Activated CD4-positive, alpha-beta T cell treated with anti-CD3 and anti-CD28 coated beads, Interleukin-2, amount 10 ng/mL, durations not matched to agents 7 days and 5 days (primary cell): ENCODE data around the gene MORN4. TPM values are rescaled to one million over a fixed set of nuclear protein-coding genes. Genes with fewer than 3 reads are reported as not detected.
"Not testable (repeated sequence)": the region's sequence is repeated elsewhere in the genome, so short reads cannot be mapped to it uniquely, and the experiment has no call there.

Experiments
- CTCF ChIA-PET: fragments of 350-600 bp; sonication (Branson Sonifier 250); formaldehyde crosslinking; loops from one replicate; lab custom pipeline; 2021; ENCODE audit warnings: antibody characterized with exemption; lab: Charles Lee
- POLR2A ChIA-PET: fragments of 350-600 bp; sonication (Branson Sonifier 250); formaldehyde crosslinking; loops from one replicate; lab custom pipeline; 2021; ENCODE audit warnings: antibody characterized with exemption; lab: Charles Lee
- DNase-seq: peaks from one replicate; pipeline ENCODE4 v3.0.0-alpha.2; 2020
- H3K27ac Mint-ChIP-seq: one replicate; pipeline ENCODE4 v1.8.0; 2021; ENCODE audit warnings: mild to moderate bottlenecking, moderate library complexity, mixed read lengths
- H3K27me3 Mint-ChIP-seq: one replicate; pipeline ENCODE4 v1.8.0; 2021; ENCODE audit warnings: mixed read lengths
- H3K36me3 Mint-ChIP-seq: one replicate; pipeline ENCODE4 v1.8.0; 2021; ENCODE audit warnings: low read depth, mixed read lengths
- H3K4me1 Mint-ChIP-seq: one replicate; pipeline ENCODE4 v1.8.0; 2021; ENCODE audit warnings: mixed read lengths
- H3K4me3 Mint-ChIP-seq: one replicate; pipeline ENCODE4 v1.8.0; 2021; ENCODE audit warnings: mild to moderate bottlenecking, moderate library complexity, mixed read lengths
- H3K9me3 Mint-ChIP-seq: one replicate; pipeline ENCODE4 v1.8.0; 2021; ENCODE audit warnings: mixed read lengths
- total RNA-seq, 2 experiments: library from RNA; stranded (reverse); gene quantifications; one replicate each; pipeline ENCODE4 v1.2.3, GENCODE V29; 2021

MORN4 gene
- total RNA-seq, 2 experiments from 2014 or later = 1.2 to 1.3 TPM

DNA sequence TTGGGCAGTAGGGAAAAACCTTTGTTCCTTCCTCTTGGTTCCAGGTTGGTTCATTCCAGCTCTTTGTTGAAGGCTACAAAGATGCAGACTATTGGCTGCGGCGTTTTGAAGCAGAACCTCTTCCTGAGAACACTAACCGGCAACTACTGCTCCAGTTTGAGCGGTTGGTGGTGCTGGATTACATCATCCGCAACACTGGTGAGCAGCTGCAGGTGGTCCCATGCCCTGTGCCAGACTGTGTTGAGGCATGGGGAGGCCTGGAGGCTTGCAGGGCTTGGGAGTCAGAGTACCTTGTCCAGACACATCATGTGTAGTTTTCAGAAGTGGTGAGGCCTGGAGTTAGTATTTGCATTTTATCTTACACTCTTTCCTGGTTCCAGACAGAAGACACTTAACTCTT lies 23.5 kb upstream of the MORN4 start:
- DNase-seq = no peak
- Mint-ChIP-seq H3K4me3 (no peak overlapping the region), H3K4me1 (no peaks in the 10 kb centered on the region), H3K27ac (peak overlapping the region; percentile 41), H3K36me3 (peaks cover 26% of the 10 kb centered on the region), H3K9me3 (no peaks in the 10 kb centered on the region), H3K27me3 (no peaks in the 10 kb centered on the region)
- CTCF ChIA-PET = interaction anchor here (0.5 to 1.0 kb wide), 3 partner anchors 15 to 142 kb away, joined by 3 to 5 read pairs (median 5); no protein-coding TSS in a partner anchor
- POLR2A ChIA-PET = no interaction called here

- DNase-seq = no peak
- H3K4me1 Mint-ChIP-seq = peaks cover 11% of the 10 kb centered on the region
- no peaks in the 10 kb centered on the region for H3K9me3 Mint-ChIP-seq
- peaks cover 20% of the 10 kb centered on the region for H3K36me3 Mint-ChIP-seq
- H3K27me3 Mint-ChIP-seq = no peaks in the 10 kb centered on the region
- no peak overlapping the region for H3K4me3 Mint-ChIP-seq
- CTCF ChIA-PET = interaction anchor here (0.6 kb wide), 1 partner anchor 26 kb away, joined by 3 read pairs; no protein-coding TSS in a partner anchor
- POLR2A ChIA-PET = no interaction called here
- no peak overlapping the region for H3K27ac Mint-ChIP-seq
These were observed 18.5 kb upstream of the MORN4 start for GRCh38 chr10:97651773-97652172.

DNA sequence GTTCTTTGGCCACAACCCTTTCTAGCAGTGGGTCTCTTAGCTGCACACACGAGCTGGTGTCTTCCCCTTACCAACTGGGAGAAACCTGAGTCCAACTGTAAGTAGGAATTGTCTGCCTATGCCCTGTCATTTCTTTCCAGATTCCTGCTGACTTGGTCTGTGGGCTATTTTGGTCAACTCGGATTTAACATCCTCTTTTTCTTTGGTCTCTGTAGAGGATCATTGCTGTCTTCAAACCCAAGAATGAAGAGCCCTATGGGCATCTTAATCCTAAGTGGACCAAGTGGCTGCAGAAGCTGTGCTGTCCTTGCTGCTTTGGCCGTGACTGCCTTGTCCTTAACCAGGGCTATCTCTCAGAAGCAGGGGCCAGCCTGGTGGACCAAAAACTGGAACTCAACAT lies 17.4 kb upstream of the MORN4 start:
- H3K4me3 Mint-ChIP-seq = no peak overlapping the region
- CTCF ChIA-PET = no interaction called here
- DNase-seq = no peak

GRCh38 chr10:97649405-97649750 lies 16.1 kb upstream of the MORN4 start:
- ChIA-PET CTCF (interaction anchor here (1.0 to 1.5 kb wide), 4 partner anchors 16 to 91 kb away, joined by 4 to 6 read pairs (median 4); no protein-coding TSS in a partner anchor), POLR2A (interaction anchor here (0.6 kb wide), 1 partner anchor 29 kb away, joined by 13 read pairs; no protein-coding TSS in a partner anchor)
- H3K27me3 Mint-ChIP-seq, H3K9me3 Mint-ChIP-seq, DNase-seq, H3K4me3 Mint-ChIP-seq: not testable (repeated sequence)
- Mint-ChIP-seq H3K4me1 (peaks cover 14% of the 10 kb centered on the region), H3K36me3 (peaks cover 19% of the 10 kb centered on the region), H3K27ac (peak overlapping the region; percentile 74)

More for the DNA sequence above, 17.4 kb upstream of the MORN4 start:
- H3K36me3 Mint-ChIP-seq = peaks cover 15% of the 10 kb centered on the region
- no peaks in the 10 kb centered on the region for H3K27me3 Mint-ChIP-seq
- peaks cover 13% of the 10 kb centered on the region for H3K4me1 Mint-ChIP-seq
- H3K9me3 Mint-ChIP-seq = no peaks in the 10 kb centered on the region
- POLR2A ChIA-PET = no interaction called here
- no peak overlapping the region for H3K27ac Mint-ChIP-seq

- Mint-ChIP-seq H3K27me3 (no peaks in the 10 kb centered on the region), H3K4me1 (peaks cover 14% of the 10 kb centered on the region), H3K9me3 (no peaks in the 10 kb centered on the region), H3K36me3 (peaks cover 15% of the 10 kb centered on the region), H3K4me3 (no peak overlapping the region), H3K27ac (peak overlapping the region; percentile 74)
- peak; percentile 25 for DNase-seq
- ChIA-PET CTCF (interaction anchor here (1.0 to 1.5 kb wide), 4 partner anchors 17 to 90 kb away, joined by 4 to 6 read pairs (median 4); no protein-coding TSS in a partner anchor), POLR2A (interaction anchor here (0.6 kb wide), 1 partner anchor 30 kb away, joined by 13 read pairs; no protein-coding TSS in a partner anchor)
These were observed 15.5 kb upstream of the MORN4 start for GRCh38 chr10:97648562-97649404.

GRCh38 chr10:97647556-97647955 lies 14.3 kb upstream of the MORN4 start:
- ChIA-PET CTCF (interaction anchor here (0.7 kb wide), 1 partner anchor 248 kb away, joined by 3 read pairs; no protein-coding TSS in a partner anchor), POLR2A (no interaction called here)
- no peak for DNase-seq
- Mint-ChIP-seq H3K36me3 (peaks cover 13% of the 10 kb centered on the region), H3K9me3 (no peaks in the 10 kb centered on the region), H3K27me3 (no peaks in the 10 kb centered on the region), H3K4me3 (no peak overlapping the region), H3K4me1 (peaks cover 21% of the 10 kb centered on the region), H3K27ac (no peak overlapping the region)

GRCh38 chr10:97644936-97645335 lies 11.6 kb upstream of the MORN4 start:
- CTCF ChIA-PET = interaction anchor here (0.5 to 0.6 kb wide), 2 partner anchors 93 to 202 kb away, joined by 3 read pairs; no protein-coding TSS in a partner anchor
- DNase-seq = no peak
- Mint-ChIP-seq H3K4me1 (peaks cover 37% of the 10 kb centered on the region), H3K27me3 (no peaks in the 10 kb centered on the region), H3K4me3 (no peak overlapping the region), H3K9me3 (no peaks in the 10 kb centered on the region), H3K27ac (no peak overlapping the region), H3K36me3 (peaks cover 10% of the 10 kb centered on the region)
- POLR2A ChIA-PET = no interaction called here

DNA sequence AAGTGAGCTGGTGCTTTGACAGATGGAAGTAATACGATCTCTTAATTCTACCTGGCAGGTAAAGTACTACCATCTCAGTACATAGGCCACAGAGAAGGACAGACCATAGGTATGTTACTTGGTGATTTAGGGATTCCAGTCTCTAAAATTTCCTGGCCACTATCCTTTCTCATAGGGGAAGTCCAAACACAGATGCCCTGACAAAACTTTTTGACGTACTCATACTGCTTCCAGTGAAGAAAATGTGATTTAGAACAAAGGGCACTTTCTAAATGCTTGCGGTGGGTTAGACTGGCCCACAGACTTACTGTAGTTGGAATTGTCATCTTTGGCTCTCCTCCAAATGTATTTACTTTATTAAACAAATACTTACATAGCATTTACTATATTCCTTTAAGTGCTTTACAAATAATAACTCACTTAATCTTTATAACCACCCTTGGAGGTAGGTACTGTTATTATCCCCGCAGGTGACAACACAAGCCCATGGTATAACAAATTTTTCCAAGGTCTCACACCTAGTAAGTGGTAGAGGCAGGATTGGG lies 10.2 kb upstream of the MORN4 start:
- H3K27me3 Mint-ChIP-seq = no peaks in the 10 kb centered on the region
- no peaks in the 10 kb centered on the region for H3K9me3 Mint-ChIP-seq
- ChIA-PET CTCF (interaction anchor here (1.0 kb wide), 1 partner anchor 12 kb away, joined by 3 read pairs; no protein-coding TSS in a partner anchor), POLR2A (no interaction called here)
- H3K4me3 Mint-ChIP-seq = peak overlapping the region; percentile 16
- DNase-seq = no peak
- peaks cover 10% of the 10 kb centered on the region for H3K36me3 Mint-ChIP-seq
- no peak overlapping the region for H3K27ac Mint-ChIP-seq
- H3K4me1 Mint-ChIP-seq = peaks cover 29% of the 10 kb centered on the region

DNA sequence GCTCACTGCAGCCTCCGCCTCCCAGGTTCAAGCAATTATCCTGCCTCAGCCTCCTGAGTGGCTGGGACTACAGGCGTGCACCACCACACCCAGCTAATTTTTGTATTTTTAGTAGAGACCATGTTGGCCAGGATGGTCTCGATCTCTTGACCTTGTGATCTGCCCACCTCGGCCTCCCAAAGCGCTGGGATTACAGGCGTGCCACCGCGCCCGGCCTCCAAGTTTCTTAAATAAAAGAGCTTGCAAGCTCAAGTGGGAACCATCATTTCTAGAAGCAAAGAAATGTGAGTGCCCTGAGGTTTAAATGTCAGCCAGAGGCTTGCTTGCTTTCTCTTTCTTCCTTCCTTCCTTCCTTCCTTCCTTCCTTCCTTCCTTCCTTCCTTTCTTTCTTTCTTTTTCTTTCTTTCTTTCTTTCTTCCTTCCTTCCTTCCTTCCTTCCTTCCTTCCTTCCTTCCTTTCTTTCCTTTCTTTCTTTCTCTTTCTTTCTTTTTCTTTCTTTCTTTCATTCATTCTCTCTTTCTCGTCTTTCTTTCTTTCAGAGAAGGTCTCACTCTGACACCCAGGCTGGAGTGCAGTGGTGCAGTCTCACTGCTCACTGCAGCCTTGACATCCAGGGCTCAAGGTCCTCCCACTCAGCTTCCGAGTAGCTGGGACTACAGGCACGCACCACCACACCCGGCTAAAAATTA lies 9.3 kb upstream of the MORN4 start:
- CTCF ChIA-PET = interaction anchor here (1.1 kb wide), 1 partner anchor 793 kb away, joined by 3 read pairs; no protein-coding TSS in a partner anchor
- not testable (repeated sequence) for H3K4me3 Mint-ChIP-seq, H3K36me3 Mint-ChIP-seq, H3K27me3 Mint-ChIP-seq, H3K9me3 Mint-ChIP-seq, H3K27ac Mint-ChIP-seq, DNase-seq
- H3K4me1 Mint-ChIP-seq = peaks cover 27% of the 10 kb centered on the region
- POLR2A ChIA-PET = interaction anchor here (0.7 kb wide), 1 partner anchor 1207 kb away, joined by 6 read pairs; no protein-coding TSS in a partner anchor

DNA sequence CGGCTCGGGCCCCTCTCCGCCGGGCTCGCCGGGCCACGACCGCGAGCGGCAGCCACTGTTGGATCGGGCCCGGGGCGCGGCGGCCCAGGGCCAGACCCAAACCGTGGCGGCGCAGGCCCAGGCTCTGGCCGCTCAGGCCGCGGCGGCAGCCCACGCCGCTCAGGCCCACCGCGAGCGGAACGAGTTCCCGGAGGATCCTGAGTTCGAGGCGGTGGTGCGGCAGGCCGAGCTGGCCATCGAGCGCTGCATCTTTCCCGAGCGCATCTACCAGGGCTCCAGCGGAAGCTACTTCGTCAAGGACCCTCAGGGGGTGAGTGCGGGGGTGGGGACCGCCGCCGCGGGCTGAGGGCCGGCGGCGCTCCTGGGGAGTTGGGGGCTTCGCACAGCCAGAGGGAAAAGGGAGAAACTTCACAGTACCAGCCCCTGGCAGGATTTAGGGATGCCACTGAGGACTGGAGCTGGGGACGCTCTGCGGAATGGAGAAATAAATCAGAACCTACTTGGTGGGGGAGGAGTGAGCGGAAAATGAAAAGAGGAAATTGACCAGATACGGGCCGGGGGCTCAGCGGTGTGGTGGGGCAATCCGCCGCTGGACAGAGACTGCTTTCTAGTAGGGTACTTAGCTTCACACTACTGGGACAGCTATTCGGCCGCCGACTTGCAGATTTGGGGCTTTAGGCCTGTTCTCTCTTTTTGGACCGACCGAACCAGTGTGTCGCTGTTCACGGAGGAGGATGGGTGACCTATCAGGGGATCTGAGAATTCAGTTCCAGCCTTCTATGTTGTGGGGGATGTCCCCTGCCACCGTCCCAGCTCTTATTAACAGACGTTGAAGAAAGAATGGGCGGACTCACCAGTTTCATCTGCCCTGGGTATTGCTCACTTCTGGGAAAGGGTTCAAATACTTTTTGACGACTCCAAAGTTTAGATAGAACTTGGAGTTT lies 7.8 kb upstream of the MORN4 start:
- CTCF ChIA-PET = interaction anchor here (0.6 to 1.9 kb wide), 5 partner anchors 26 to 1572 kb away, joined by 3 to 4 read pairs (median 3); no protein-coding TSS in a partner anchor
- no peaks in the 10 kb centered on the region for H3K27me3 Mint-ChIP-seq

GRCh38 chr10:97640174-97640867 lies 7.0 kb upstream of the MORN4 start, which contains the start of gene PI4K2A:
Gene PI4K2A (plus strand): TSS chr10:97640671. CDS start chr10:97640743, 72 bp downstream.
- H3K27me3 Mint-ChIP-seq = no peaks in the 10 kb centered on the region
- CTCF ChIA-PET = interaction anchor here (0.6 to 1.9 kb wide), 4 partner anchors 25 to 1571 kb away, joined by 3 to 4 read pairs (median 4); no protein-coding TSS in a partner anchor
- H3K36me3 Mint-ChIP-seq = peaks cover 10% of the 10 kb centered on the region
- no peaks in the 10 kb centered on the region for H3K9me3 Mint-ChIP-seq
- peaks cover 24% of the 10 kb centered on the region for H3K4me1 Mint-ChIP-seq
- POLR2A ChIA-PET = interaction anchor here (0.5 to 0.7 kb wide), 3 partner anchors 9 to 249 kb away, joined by 3 to 4 read pairs (median 3); no protein-coding TSS in a partner anchor
- peak within 1 kb of the TSS; percentile 95 for H3K27ac Mint-ChIP-seq
- peak within 1 kb of the TSS; percentile 94 for H3K4me3 Mint-ChIP-seq
- peak; percentile 100 for DNase-seq

More for the DNA sequence above, 7.8 kb upstream of the MORN4 start:
- peak; percentile 10 for DNase-seq
- peak overlapping the region; percentile 94 for H3K4me3 Mint-ChIP-seq
- H3K27ac Mint-ChIP-seq = peak overlapping the region; percentile 95
- no peaks in the 10 kb centered on the region for H3K9me3 Mint-ChIP-seq
- H3K4me1 Mint-ChIP-seq = peaks cover 27% of the 10 kb centered on the region
- POLR2A ChIA-PET = interaction anchor here (0.5 to 0.7 kb wide), 3 partner anchors 9 to 250 kb away, joined by 3 to 4 read pairs (median 3); no protein-coding TSS in a partner anchor
- peaks cover 10% of the 10 kb centered on the region for H3K36me3 Mint-ChIP-seq
